GM23338 (cell line): Measurements from ENCODE around the gene TMEM131L. TPM values are rescaled to one million over a fixed set of nuclear protein-coding genes. Genes with fewer than 3 reads are reported as not detected.

Experiments used
- ATAC-seq: fragments of 200-7000 bp; cut with Tn5 transposase; 3 replicates; pipeline ENCODE4 v1.9.1; 2020
- DNase-seq: peaks from one replicate; pipeline ENCODE4 v3.0.0-alpha.2; 2015; ENCODE audit warnings: low spot score
- H2AFZ ChIP-seq: fragments of 200-600 bp; sonication (generic); 2 replicates; pipeline ENCODE4 v1.8.0; 2016; ENCODE audit warnings: antibody characterized with exemption, mild to moderate bottlenecking, moderate library complexity
- H3F3A ChIP-seq: fragments of 200-600 bp; sonication (generic); replicated peaks from 2 replicates; pipeline ENCODE4 v1.8.0; 2017; ENCODE audit warnings: antibody characterized with exemption, mixed run types, low read depth
- H3K27ac ChIP-seq: fragments of 200-600 bp; sonication (generic); 2 replicates; pipeline ENCODE4 v1.6.1; 2016; ENCODE audit warnings: low read depth
- H3K27me3 ChIP-seq: fragments of 200-600 bp; sonication (generic); 2 replicates; pipeline ENCODE4 v1.8.0; 2016; ENCODE audit warnings: mild to moderate bottlenecking, mixed run types, moderate library complexity; ENCODE audit not compliant: insufficient read depth
- H3K36me3 ChIP-seq: fragments of 200-600 bp; sonication (generic); 2 replicates; pipeline ENCODE4 v1.8.0; 2016; ENCODE audit warnings: mild to moderate bottlenecking; ENCODE audit not compliant: insufficient read depth
- H3K4me1 ChIP-seq: fragments of 200-600 bp; sonication (generic); 2 replicates; pipeline ENCODE4 v1.8.0; 2016; ENCODE audit warnings: mild to moderate bottlenecking, moderate library complexity; ENCODE audit not compliant: insufficient read depth
- H3K4me2 ChIP-seq: fragments of 200-600 bp; sonication (generic); 2 replicates; pipeline ENCODE4 v1.7.1; 2017; ENCODE audit warnings: mixed run types
- H3K4me3 ChIP-seq: fragments of 200-600 bp; sonication (generic); 2 replicates; pipeline ENCODE4 v1.6.1; 2016; ENCODE audit warnings: mixed run types
- H3K79me2 ChIP-seq: fragments of 200-600 bp; sonication (generic); replicated peaks from 2 replicates; pipeline ENCODE4 v1.8.0; 2017; ENCODE audit warnings: mild to moderate bottlenecking; ENCODE audit not compliant: insufficient read depth
- H3K9me2 ChIP-seq: fragments of 200-600 bp; sonication (generic); 2 replicates; pipeline ENCODE4 v1.8.0; 2017; ENCODE audit not compliant: insufficient read depth
- H4K20me1 ChIP-seq: fragments of 200-600 bp; sonication (generic); replicated peaks from 2 replicates; pipeline ENCODE4 v1.8.0; 2017; ENCODE audit warnings: mild to moderate bottlenecking; ENCODE audit not compliant: insufficient read depth
- H3K27ac Mint-ChIP-seq: 2 replicates; pipeline ENCODE4 v1.8.0; 2020; ENCODE audit warnings: inconsistent platforms, mild to moderate bottlenecking, moderate library complexity, mixed read lengths
- H3K27me3 Mint-ChIP-seq: 3 replicates; pipeline ENCODE4 v1.8.0; 2022; ENCODE audit warnings: low read depth, mild to moderate bottlenecking, moderate library complexity, mixed read lengths, inconsistent platforms; ENCODE audit not compliant: insufficient read depth, poor library complexity
- H3K36me3 Mint-ChIP-seq: 3 replicates; pipeline ENCODE4 v1.8.0; 2021; ENCODE audit warnings: low read depth, mild to moderate bottlenecking, inconsistent platforms, moderate library complexity, mixed read lengths
- H3K4me1 Mint-ChIP-seq: 3 replicates; pipeline ENCODE4 v1.8.0; 2020; ENCODE audit warnings: mild to moderate bottlenecking, inconsistent platforms, mixed read lengths
- H3K4me3 Mint-ChIP-seq: 3 replicates; pipeline ENCODE4 v1.8.0; 2021; ENCODE audit warnings: moderate library complexity, mild to moderate bottlenecking, inconsistent platforms, mixed read lengths
- H3K9me3 Mint-ChIP-seq: 3 replicates; pipeline ENCODE4 v1.8.0; 2020; ENCODE audit warnings: moderate library complexity, mild to moderate bottlenecking, inconsistent platforms, mixed read lengths
- CREB1 ChIP-seq: fragments of 250-450 bp; sonication (Bioruptor Pico); IDR thresholded peaks from 2 replicates; pipeline ENCODE4 v1.5.0; 2020; ENCODE audit warnings: low read depth, mild to moderate bottlenecking, moderate library complexity
- ETS1 ChIP-seq: IDR thresholded peaks from 2 replicates; pipeline ENCODE4 v1.6.1; 2016; ENCODE audit warnings: antibody characterized with exemption
- EZH2 ChIP-seq: fragments of 200-600 bp; sonication (generic); IDR thresholded peaks from one replicate; pipeline ENCODE4 v1.8.0; 2017; ENCODE audit warnings: antibody characterized with exemption, mild to moderate bottlenecking, low read depth; ENCODE audit not compliant: unreplicated experiment
- EZH2phosphoT487 ChIP-seq: fragments of 200-600 bp; sonication (generic); IDR thresholded peaks from one replicate; pipeline ENCODE4 v1.8.1; 2018; ENCODE audit warnings: antibody characterized with exemption; ENCODE audit not compliant: unreplicated experiment
- NANOG ChIP-seq: IDR thresholded peaks from 2 replicates; pipeline ENCODE4 v1.6.1; 2016; ENCODE audit warnings: antibody characterized with exemption, borderline replicate concordance
- POLR2AphosphoS5 ChIP-seq: IDR thresholded peaks from 2 replicates; pipeline ENCODE4 v1.6.1; 2016; ENCODE audit warnings: antibody characterized with exemption, low read depth
- REST ChIP-seq: IDR thresholded peaks from one replicate; pipeline ENCODE4 v1.6.1; 2018; ENCODE audit warnings: antibody characterized with exemption; ENCODE audit not compliant: unreplicated experiment
- STAT1 ChIP-seq: IDR thresholded peaks from one replicate; pipeline ENCODE4 v1.6.1; 2016; ENCODE audit warnings: antibody characterized with exemption; ENCODE audit not compliant: unreplicated experiment
- ZNF114 ChIP-seq: fragments of 250-450 bp; sonication (Bioruptor Pico); IDR thresholded peaks from 2 replicates; pipeline ENCODE4 v1.5.0; 2020; ENCODE audit warnings: mild to moderate bottlenecking, moderate library complexity
- ZNF462 ChIP-seq: fragments of 250-450 bp; sonication (Bioruptor Pico); IDR thresholded peaks from 2 replicates; pipeline ENCODE4 v1.5.0; 2020; ENCODE audit warnings: mild to moderate bottlenecking, moderate library complexity
- polyA plus RNA-seq: library from polyadenylated mRNA; unstranded; fragments of >200 nt; fragmentation: Nextera tagmentation; extraction: Ambion mirVana; gene quantifications from 2 replicates; pipeline ENCODE4 v1.2.1, GENCODE V29; 2016
- total RNA-seq: library from RNA; depleted of rRNA; stranded (reverse); fragments of >200 nt; shearing (Covaris generic); gene quantifications from 2 replicates; pipeline ENCODE4 v1.2.3, GENCODE V29; 2014

TMEM131L gene
- total and polyA plus RNA-seq, 2 experiments from 2014 or later: 11.1 to 32.2 TPM

GRCh38 chr4:153523164-153523796 is 57.1 kb downstream of the TMEM131L start (continued):
- TF ChIP-seq ZNF462 (CRISPR knock-in tag) (no peak), ZNF114 (CRISPR knock-in tag) (no peak), STAT1 (no peak), EZH2phosphoT487 (no peak), ETS1 (no peak)

- no peaks in the 10 kb centered on the region for H3K36me3 ChIP-seq
- H3K4me3 ChIP-seq: no peak overlapping the region
- H3K4me1 ChIP-seq: peaks cover 39% of the 10 kb centered on the region
- no peak overlapping the region for H3K4me3 Mint-ChIP-seq
- 0 out of 2 replicates have a peak overlapping the region, but pooled peaks have one; percentile 40 for H3K27ac ChIP-seq
- peaks cover 39% of the 10 kb centered on the region for H3K4me1 Mint-ChIP-seq
- DNase-seq: no peak
- peaks cover 62% of the 10 kb centered on the region for H3K79me2 ChIP-seq
- H2AFZ ChIP-seq: no peak overlapping the region
- H3K27me3 Mint-ChIP-seq: peaks cover 2% of the 10 kb centered on the region
- peaks cover 18% of the 10 kb centered on the region; the same call in 1 of the 2 replicates for H4K20me1 ChIP-seq
- no peaks in the 10 kb centered on the region for H3K27me3 ChIP-seq
- H3F3A ChIP-seq: no peaks in the 10 kb centered on the region
- ATAC-seq: peak; percentile 17
- no peaks in the 10 kb centered on the region for H3K9me2 ChIP-seq
- peaks cover 5% of the 10 kb centered on the region; the same call in 1 of the 3 replicates for H3K36me3 Mint-ChIP-seq
- peak overlapping the region; percentile 60 for H3K27ac Mint-ChIP-seq
- H3K9me3 Mint-ChIP-seq: no peaks in the 10 kb centered on the region
- no peak overlapping the region for H3K4me2 ChIP-seq
- TF ChIP-seq ETS1 (no peak), EZH2 (no peak), POLR2AphosphoS5 (no peak), REST (no peak), EZH2phosphoT487 (no peak), CREB1 (CRISPR knock-in tag) (no peak), STAT1 (no peak), NANOG (no peak)
Observed at GRCh38 chr4:153523941-153524386, 57.8 kb downstream of the TMEM131L start.
